HG02943 (cell line): ENCODE measurements around the gene TTC23L.
A peak's percentile ranks its signal among the peaks of the same experiment; 100 is the strongest.
"Not testable (repeated sequence)": the region's sequence is repeated elsewhere in the genome, so short reads cannot be mapped to it uniquely, and the experiment has no call there.

ENCODE experiments used
- ATAC-seq: cut with Tn5 transposase; IDR thresholded peaks from one replicate; pipeline ENCODE4 v1.9.1; 2021; ENCODE audit warnings: mild to moderate bottlenecking, low read depth, moderate library complexity; ENCODE audit not compliant: unreplicated experiment

Gene TTC23L

DNA sequence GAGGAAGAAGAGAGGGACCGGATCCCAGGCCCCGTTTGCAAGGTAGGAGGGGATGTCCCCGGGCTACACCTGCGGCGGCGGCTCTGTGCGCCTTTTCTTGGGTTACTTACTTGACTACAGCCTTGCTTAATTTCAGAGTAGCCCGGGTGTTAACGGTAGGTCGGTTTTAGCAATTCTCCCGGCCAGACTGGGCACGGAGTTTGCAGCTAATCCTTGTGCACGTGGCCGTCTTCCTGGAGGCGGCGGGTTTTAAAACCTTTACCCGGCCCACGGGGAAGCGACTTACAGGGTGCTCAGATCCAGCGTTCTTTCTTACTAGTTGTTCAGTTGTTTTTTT lies 76.9 kb downstream of the TTC23L start:
- ATAC-seq: peak; percentile 25

- ATAC-seq: no peak
These were observed 77.6 kb downstream of the TTC23L start for GRCh38 chr5:34916518-34916917.

- no peak for ATAC-seq
These were observed 79.1 kb downstream of the TTC23L start for GRCh38 chr5:34918025-34918424.

- ATAC-seq: no peak
These were observed 80.1 kb downstream of the TTC23L start for GRCh38 chr5:34919077-34919476.

DNA sequence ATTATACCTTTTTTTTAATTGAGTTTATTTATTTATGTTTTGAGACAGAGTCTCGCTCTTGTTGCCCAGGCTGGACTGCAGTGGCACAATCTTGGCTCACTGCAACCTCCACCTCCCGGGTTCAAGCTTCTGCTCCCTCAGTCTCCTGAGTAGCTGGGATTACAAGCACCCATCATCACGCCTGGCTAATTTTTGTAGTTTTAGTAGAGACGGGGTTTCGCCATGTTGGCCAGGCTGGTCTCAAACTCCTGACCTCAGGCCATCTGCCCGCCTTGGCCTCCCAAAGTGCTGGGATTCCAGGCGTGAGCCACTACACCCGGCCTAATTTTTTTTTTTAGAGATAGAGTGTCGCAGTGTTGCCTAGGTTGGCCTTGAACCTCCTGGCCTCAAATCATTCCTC lies 84.3 kb downstream of the TTC23L start:
- ATAC-seq: not testable (repeated sequence)

DNA sequence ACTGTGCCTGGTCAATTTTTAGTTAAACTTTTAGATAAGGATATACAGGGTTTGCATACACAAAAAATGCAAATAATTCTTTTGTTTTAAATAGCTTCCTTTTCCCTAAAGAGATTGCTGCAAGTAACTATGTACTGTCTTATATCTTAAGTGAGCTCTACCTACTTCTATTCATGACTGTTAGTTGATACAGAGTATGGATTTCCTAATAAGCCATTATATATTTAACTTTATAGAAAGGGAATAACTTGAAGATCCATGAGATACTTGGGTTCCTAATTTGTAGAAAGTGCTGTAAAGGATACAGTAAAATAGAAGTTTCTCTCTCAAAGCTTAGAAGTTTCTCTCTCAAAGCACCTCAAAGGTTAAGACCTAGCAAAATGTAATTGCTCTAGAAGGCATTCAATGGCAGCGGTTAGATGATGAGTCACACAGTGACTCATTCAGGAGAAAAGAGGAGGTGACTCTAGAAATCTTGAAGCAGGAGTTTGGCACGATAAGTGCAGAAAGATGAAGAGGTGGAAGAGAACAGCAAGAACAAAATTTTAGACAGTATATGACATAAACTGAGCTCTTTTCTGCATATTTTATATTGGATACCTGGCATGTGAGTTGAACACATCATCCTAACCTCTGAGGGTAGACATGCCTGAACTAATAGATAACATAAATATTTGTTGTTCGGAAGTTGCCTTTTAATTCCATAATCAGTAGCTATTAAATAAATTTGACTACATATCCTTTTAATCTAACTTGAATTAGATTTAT lies 84.9 kb downstream of the TTC23L start:
- no peak for ATAC-seq

GRCh38 chr5:34924462-34924765 lies 85.5 kb downstream of the TTC23L start:
- no peak for ATAC-seq

- no peak for ATAC-seq
These were observed 87.4 kb downstream of the TTC23L start for GRCh38 chr5:34926318-34926888.

DNA sequence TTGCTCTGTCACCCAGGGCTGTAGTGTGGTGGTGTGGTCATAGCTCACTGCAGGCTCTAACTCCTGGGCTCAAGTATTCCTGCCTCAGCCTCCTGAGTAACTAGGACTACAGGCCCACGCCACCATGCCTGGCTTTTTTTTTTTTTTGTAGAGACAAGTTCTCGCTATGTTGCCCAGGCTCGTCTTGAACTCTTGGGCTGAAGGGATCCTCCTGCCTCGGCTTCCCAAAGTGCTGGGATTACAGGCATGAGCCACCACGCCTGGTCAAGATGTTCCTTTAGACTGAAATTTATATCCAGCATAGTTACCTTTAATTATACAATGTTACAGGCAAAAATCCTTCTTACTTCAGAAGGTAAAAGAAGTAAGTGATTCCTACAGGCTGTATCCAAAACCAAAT lies 88.8 kb downstream of the TTC23L start:
- no peak for ATAC-seq

DNA sequence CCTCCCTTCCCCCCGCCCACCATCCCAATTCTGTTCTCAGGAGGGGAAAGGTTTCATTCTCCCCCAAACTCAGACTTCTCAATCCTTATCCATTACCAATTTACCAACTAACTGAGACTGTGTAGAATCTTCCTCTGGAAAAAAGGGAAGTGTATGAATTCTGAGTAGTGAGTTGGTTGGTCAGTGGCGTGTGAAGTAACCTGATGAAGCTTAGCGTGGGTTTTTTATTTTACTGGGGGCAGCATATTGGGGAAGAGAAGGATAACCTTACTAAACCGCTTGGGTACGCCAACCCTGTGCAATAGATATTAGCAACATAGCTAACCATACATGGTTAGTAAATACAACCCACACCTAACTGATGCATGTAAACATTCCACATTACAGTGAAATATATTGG lies 89.3 kb downstream of the TTC23L start:
- ATAC-seq: no peak

GRCh38 chr5:34929134-34929719 lies 90.3 kb downstream of the TTC23L start, which contains the start of gene DNAJC21:
DNAJC21 (plus strand) TSS chr5:34929559; CDS start chr5:34929820, 261 bp downstream.
- ATAC-seq: peak; percentile 92

- peak; percentile 68 for ATAC-seq
These were observed 90.9 kb downstream of the TTC23L start for GRCh38 chr5:34929720-34930461.

DNA sequence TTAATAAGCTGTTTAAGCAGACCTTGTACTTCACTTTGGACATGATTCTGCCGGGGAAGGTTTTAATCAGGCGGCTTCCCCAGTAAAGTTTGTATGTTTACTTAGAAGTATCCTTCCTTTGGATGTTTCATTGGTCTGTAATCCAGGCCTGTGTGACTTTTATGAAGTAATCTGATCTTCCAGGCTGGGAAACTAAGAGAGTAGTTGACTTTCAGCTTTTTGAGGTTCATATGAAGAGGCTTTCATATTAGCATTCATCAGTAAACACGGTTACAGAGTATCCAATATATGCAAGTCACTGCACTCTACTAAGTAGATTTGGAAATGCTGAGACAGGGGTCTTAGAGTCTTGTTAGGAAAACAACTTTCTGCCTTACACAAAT lies 91.5 kb downstream of the TTC23L start:
- no peak for ATAC-seq

DNA sequence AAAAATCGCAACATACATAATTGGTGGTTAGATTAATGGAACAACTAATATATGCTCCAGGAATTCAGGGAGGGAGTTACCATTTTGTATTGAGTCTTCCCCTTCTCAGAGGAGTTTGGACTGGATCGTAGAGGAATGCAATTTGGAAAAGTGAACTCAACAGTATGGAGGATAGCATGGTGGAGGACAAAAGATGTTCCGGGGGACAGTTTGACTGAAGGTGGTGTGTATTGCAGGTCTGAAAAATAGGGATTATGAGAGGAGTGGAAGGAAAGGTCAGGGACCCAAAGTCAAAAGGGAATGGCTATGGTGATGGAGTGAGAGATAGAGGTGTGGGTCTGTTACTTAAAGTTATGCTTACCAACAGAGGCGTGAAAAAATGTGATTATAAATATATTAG lies 91.9 kb downstream of the TTC23L start:
- ATAC-seq: no peak

GRCh38 chr5:34932947-34933346 lies 94.0 kb downstream of the TTC23L start:
- ATAC-seq: no peak

DNA sequence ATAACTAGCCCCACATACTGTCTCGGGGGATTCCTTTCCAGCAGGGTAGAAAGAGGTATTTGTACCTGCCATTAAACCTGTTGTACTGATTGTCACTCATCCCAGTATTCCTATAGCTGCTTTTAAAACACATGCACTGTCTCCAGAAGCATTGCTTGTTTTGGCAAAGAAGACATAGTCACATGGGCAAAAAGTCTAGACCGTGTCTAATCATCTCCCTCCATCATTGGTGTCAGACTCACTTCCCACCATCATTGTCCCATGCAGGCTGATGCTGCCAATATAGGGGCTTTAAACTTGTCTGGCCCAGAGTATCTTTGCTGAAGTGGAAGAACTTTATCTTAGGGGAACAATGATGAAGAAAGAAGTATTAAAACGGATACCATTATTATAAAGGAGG lies 103.0 kb downstream of the TTC23L start:
- no peak for ATAC-seq

DNA sequence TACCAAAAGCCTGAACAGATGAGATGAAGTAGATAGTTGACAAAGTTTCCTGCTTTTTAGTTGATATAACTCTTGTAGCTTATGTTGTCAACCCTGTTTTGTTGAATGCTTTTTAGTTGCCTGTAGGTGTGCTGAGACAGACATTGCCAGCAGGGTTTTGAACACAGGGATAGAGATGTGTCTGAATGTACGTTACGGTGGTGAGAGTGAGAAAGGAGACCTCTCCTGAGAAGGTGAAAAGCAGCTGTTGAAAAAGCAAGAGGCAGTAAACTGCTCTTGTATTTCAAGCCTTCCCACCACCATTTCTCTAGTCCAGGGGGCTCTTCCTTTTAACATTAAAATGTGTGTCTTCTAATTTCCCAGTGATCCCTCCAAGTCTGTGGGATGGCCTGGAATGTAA lies 105.1 kb downstream of the TTC23L start:
- ATAC-seq: no peak

- no peak for ATAC-seq
These were observed 105.6 kb downstream of the TTC23L start for GRCh38 chr5:34944460-34945047.
